Left renal pelvis (tissue), 4 donors: ENCODE measurements around the gene PRDM16. TPM values are rescaled to one million over a fixed set of nuclear protein-coding genes. Genes with fewer than 3 reads are reported as not detected.
A peak's percentile ranks its signal among the peaks of the same experiment; 100 is the strongest.

Source experiments
- DNase-seq, 4 donors: peaks; one replicate each; pipeline ENCODE4 v3.0.0-alpha.2; 2013; ENCODE audit warnings: low read depth in 4 of 4, low spot score in 3 of 4
- polyA plus RNA-seq, 4 donors: library from polyadenylated mRNA; unstranded; fragments of 120-200 nt; gene quantifications; one replicate each; pipeline ENCODE4 v1.2.1, GENCODE V29; 2013; ENCODE audit not compliant: insufficient read length in 4 of 4

Gene PRDM16
- polyA plus RNA-seq, 4 donors = 1.1 to 11.1 (median 6.8) TPM

DNA sequence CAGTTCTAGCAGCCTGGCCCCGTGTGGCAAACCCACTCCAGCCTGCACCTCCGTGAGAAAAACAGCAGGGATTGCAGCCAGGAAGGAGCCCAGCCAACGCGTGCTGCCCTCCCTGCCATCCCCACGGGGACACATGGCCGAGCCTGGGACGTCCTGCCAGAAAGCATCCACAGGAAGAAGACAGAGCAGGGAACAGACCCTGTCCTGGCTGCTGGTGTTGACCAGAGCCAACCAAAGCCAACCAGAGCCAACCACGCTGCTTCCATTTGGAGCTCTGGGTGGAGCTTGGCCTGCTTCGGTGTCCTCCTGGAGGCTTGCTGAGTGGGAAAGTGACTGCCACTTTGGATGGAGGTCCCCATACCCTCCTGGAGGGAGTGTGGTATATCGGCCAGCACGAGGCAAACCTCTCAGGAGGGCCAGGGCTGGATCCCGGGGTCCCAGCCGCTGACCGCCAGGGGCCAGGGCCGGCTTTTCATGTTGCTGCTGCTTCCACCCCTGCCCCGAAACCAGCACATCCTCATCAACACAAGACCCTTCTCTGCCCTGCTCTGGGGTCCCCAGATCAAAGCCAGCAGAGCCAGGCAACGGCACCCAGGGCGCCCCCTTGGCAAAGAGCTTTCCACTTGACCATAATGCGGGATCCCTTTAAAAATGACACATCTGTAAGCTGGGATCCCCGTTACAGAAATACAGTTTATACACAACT lies 304.9 kb downstream of the PRDM16 start:
- DNase-seq = no peak

- DNase-seq = no peak
Observed at GRCh38 chr1:3375245-3375644, 306.2 kb downstream of the PRDM16 start.

GRCh38 chr1:3377166-3377565 lies 308.2 kb downstream of the PRDM16 start:
- DNase-seq = no peak

GRCh38 chr1:3377604-3378279 lies 308.7 kb downstream of the PRDM16 start:
- DNase-seq = no peak

GRCh38 chr1:3378411-3379208 lies 309.6 kb downstream of the PRDM16 start:
- DNase-seq = no peak

- DNase-seq = no peak
Observed at GRCh38 chr1:3379934-3380333, 310.9 kb downstream of the PRDM16 start.

GRCh38 chr1:3380469-3380868 lies 311.5 kb downstream of the PRDM16 start:
- DNase-seq = no peak

DNA sequence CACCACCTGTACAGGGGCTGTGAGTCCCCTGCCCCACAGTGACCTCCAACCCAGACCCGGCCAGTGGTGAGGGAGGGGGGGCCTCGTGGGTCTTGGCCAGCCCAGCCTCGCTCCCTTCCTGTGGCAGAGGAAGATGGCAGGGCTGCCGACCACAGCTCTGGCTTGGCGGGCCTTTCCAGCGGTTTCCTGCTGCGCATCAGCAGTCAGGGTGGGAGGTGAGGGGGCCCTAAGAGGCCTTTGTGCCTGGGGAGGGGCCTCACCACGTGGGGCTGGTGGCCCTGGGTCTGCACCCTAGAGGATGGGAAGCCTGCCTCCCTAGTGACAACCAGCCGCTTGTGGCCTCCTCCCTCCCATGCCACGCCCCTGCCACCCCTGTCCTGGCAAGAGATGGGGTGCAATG lies 312.9 kb downstream of the PRDM16 start:
- no peak for DNase-seq

GRCh38 chr1:3382326-3383057 lies 313.5 kb downstream of the PRDM16 start:
- no peak for DNase-seq

DNA sequence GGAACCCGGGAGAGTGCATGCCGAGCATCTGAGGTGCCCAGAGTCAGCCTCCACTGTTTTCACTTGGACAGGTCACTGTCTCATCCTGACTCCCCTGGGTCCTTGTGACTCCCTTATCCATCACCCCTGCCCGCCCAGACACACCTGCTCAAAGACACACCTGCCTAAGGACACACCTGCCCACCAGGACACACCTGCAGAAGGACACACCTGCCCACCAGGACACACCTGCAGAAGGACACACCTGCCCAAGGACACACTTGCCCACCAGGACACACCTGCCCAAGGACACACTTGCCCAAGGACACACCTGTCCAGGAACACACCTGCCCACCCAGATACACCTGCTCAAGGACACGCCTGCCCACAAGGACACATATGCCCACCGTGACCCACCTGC lies 314.7 kb downstream of the PRDM16 start:
- DNase-seq = no peak

- no peak for DNase-seq
Observed at GRCh38 chr1:3384407-3384806, 315.4 kb downstream of the PRDM16 start.

- no peak for DNase-seq
Observed at GRCh38 chr1:3386205-3387002, 317.4 kb downstream of the PRDM16 start.

DNA sequence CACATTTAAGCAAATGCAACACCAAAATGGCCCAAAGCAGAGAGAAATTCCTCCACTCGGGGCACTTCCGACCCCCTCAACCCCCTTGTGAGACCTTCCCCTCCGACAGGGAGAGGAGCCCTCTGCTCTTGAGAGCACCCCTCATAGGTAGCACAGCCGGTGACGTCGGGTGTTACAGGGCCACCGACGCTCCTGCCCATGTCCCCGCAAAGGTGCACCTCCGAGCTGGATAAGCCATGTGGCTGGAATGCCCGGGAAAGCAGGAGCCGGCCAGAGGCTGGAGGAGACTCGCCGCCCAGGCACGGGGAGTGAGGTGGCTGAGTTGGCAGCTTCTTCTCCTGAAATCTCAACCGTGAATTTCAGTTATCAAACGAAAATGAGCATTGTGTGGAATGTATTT lies 318.4 kb downstream of the PRDM16 start:
- no peak for DNase-seq

DNA sequence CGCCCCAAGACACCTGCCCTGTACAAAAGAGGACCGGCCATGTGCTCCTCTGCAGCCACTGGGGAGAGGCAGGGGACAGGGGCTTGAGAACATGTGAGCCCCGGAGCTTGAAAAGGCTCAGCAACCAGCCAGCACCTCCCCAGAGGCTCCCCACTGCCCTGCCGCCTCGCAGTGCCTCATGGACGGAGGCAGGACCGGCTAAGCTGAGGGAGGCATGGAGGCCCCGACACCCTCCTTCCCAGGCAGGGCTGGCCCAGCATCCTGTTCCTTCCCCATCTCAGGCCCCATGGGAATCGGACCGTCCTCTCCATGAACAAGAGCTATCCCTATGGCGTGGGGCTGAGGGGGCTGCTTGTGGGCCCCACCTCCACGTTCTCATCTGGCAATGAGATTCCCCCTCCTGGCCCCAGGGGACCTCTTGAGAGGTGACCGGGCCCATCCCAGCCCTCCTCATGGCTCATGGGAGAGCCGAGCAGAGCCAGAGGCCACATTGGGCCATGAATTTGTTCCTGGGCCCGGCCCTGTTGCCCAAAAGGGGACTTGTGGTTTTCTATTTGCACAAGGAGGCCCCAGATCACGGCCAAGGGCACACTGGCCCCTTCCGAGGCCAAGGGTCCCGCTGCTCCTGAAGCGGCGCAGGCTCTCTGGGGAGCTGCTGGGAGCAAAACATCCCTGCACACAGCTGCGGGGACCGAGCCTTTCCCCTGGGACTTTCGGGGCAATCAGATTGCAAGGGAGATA lies 320.3 kb downstream of the PRDM16 start:
- DNase-seq = no peak

DNA sequence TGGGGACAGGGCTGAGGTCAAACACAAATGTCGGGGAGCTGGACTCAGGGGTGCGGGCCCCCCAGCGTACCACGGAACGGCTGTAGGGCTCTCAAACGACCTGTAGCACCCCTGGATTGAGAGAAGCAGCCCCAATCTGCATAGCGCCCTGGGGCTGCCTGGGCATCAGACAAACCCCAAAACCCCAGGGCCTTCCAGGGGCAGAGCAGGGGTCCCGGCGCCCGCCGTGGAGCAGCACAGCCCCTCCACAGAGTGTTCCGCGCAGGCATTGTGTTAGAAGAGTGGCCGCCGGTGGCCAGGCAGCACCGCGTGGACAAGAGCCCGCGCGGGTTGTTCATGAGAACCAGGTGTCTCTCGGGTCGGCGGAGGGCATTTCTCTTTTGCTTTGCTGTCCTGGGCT lies 321.3 kb downstream of the PRDM16 start:
- DNase-seq = no peak

- DNase-seq = no peak
Observed at GRCh38 chr1:3391711-3392110, 322.7 kb downstream of the PRDM16 start.

- DNase-seq = peak in 1 of 4 donors; percentile 28
Observed at GRCh38 chr1:3393024-3393986, 324.3 kb downstream of the PRDM16 start.
